ENCODE measurements around the gene NRROS. TPM values are rescaled to one million over a fixed set of nuclear protein-coding genes. Genes with fewer than 3 reads are reported as not detected.

The NRROS gene
- total and polyA plus RNA-seq, 2 of the 4 experiments (the other 2 are of a cell fraction): 0.10 TPM; not detected in 1

DNA sequence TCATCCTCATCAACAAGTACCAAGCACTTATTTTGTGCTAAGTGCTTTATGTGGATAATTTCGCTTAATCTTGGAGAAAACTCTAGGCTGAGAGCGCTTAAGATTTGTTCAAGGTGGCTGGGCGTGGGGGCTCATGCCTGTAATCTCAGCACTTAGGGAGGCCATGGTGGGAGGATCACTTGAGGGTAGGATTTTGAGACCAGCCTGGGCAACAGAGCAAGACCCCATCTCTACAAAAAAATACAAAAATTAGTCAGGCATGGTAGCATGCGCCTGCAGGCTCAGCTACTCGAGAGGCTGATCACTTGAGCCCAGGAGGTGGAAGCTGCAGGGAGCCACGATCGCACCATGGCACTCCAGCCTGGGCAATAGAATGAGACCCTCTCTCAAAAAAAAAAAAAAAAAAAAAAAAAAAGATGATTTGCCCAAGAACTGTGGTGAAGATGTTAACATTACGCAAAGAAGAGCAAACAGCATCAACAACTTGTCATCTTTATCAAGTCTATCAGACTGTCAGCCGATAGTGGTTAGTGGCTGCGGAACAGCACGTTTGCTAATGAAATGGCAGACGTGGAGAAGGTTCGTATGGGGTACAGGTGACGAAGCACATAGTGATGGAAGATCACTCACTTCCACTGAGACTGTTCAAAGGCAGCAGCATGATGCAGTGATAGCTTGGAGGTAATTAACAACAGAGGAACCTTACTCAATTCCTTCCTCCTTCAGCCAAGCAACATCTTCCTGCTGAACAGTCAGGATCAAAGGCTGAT, 27.7 kb downstream of the NRROS start (continued):
- no peak for TF ChIP-seq SMC3 (IDR thresholded peaks at IDR 0.05; ENCODE audit: low read depth, low read length)

DNA sequence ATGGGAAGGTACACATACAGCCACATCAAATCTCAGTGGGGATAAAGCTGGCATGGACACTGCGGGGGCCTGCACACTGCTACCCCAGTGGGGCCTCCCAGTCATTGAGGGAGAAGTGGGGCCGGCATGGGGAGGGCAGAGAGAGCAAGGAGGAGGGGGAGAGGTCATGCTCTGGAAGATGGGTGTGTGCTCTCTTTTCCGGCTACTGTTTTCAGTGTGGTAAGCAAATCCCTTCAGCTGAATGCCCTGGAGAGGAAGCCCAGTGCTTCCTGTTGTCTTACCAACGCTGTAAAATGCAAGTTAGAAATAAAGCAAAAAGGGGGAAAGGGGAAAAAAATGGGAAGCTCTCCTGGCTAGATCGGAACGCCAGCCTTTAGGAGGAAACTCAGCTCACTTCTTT, 30.8 kb downstream of the NRROS start:
- no peak overlapping the region for H2AK9ac ChIP-seq (replicated peaks; ENCODE audit: low read depth, low read length, poor library complexity)
- intact Hi-C loops (cut with micrococcal nuclease) (no loop called here), in situ Hi-C loops (cut with MboI; ENCODE audit: low sequenced_read_pairs) (no loop called here), dilution Hi-C loops (cut with HindIII; ENCODE audit: low sequenced_read_pairs, unreplicated experiment) (no loop called here)
- no peak overlapping the region for H4K8ac ChIP-seq (ENCODE audit: low read depth in 2 of 2, low read length in 2 of 2)
- H4K20me1 ChIP-seq (ENCODE audit: insufficient read depth, low read length): no peaks in the 10 kb centered on the region
- H3K4ac ChIP-seq (ENCODE audit: low read depth, low read length): no peak overlapping the region
- no peak overlapping the region for H3K4me3 ChIP-seq (ENCODE audit: insufficient read depth, low read depth, low read length)
- ATAC-seq (ENCODE audit: low read depth): no peak
- no peak overlapping the region for H3K56ac ChIP-seq (ENCODE audit: extremely low read depth, insufficient read depth, low read length)
- no peak overlapping the region for H3K23ac ChIP-seq (ENCODE audit: low read depth, low read length)
- no peaks in the 10 kb centered on the region for H3K36me3 ChIP-seq (ENCODE audit: control insufficient read depth, insufficient read depth, low read length)
- no peak overlapping the region for H2BK15ac ChIP-seq (ENCODE audit: low read depth, low read length)
- no peaks in the 10 kb centered on the region for H3K79me1 ChIP-seq (ENCODE audit: low read depth in 1 of 2, low read length in 2 of 2)
- H3K4me2 ChIP-seq (ENCODE audit: low read depth, low read length): no peak overlapping the region
- H3K14ac ChIP-seq (replicated peaks; ENCODE audit: low read depth, low read length): no peak overlapping the region
- H2BK120ac ChIP-seq (ENCODE audit: low read depth, low read length): no peak overlapping the region
- no peak for DNase-seq
- no peaks in the 10 kb centered on the region for H3K9me3 ChIP-seq (ENCODE audit: control insufficient read depth, insufficient read depth, low read length)
- TF ChIP-seq, protein P1, sequence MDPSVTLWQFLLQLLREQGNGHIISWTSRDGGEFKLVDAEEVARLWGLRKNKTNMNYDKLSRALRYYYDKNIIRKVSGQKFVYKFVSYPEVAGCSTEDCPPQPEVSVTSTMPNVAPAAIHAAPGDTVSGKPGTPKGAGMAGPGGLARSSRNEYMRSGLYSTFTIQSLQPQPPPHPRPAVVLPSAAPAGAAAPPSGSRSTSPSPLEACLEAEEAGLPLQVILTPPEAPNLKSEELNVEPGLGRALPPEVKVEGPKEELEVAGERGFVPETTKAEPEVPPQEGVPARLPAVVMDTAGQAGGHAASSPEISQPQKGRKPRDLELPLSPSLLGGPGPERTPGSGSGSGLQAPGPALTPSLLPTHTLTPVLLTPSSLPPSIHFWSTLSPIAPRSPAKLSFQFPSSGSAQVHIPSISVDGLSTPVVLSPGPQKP (IDR thresholded peaks at IDR 0.05; ENCODE audit: borderline replicate concordance, low read depth, low read length): no peak
- no peak for TF ChIP-seq RAD21 (IDR thresholded peaks at IDR 0.05; ENCODE audit: low read length)
- no peak for TF ChIP-seq CEBPB (IDR thresholded peaks at IDR 0.05; ENCODE audit: low read depth, low read length)
- no peak for TF ChIP-seq MAZ (IDR thresholded peaks at IDR 0.05; ENCODE audit: borderline replicate concordance, low read depth, low read length)
- no peak for TF ChIP-seq MXI1 (IDR thresholded peaks at IDR 0.05; ENCODE audit: borderline replicate concordance, low read depth, low read length)
- no peak overlapping the region for H3K9ac ChIP-seq (ENCODE audit: low read depth, low read length)
- ChIA-PET POLR2A (ENCODE audit: unreplicated experiment) (no interaction called here), CTCF (no interaction called here)
- no peak overlapping the region for H4K5ac ChIP-seq (ENCODE audit: low read depth, low read length)
- no TSS peak for BruUV-seq (replicated peaks)
- peaks cover 6% of the 10 kb centered on the region; the same call in 1 of the 2 replicates for H3K4me1 ChIP-seq (ENCODE audit: control insufficient read depth, insufficient read depth, low read length)
- 50% methylated on average over 2 of the region's 6 CpGs; no CpG with 5 or more reads in 1 of the 2 experiments for WGBS, 2 experiments (ENCODE audit: extremely low coverage in 2 of 2, insufficient read length in 1 of 2)
- H2BK20ac ChIP-seq (ENCODE audit: low read depth, low read length): no peak overlapping the region
- H3K9me1 ChIP-seq (ENCODE audit: insufficient read depth, low read length): no peaks in the 10 kb centered on the region
- H2BK5ac ChIP-seq (ENCODE audit: low read depth, low read length, poor library complexity, severe bottlenecking): no peak overlapping the region
- H4K91ac ChIP-seq (ENCODE audit: insufficient read depth, low read depth, low read length): no peak overlapping the region
- no peak overlapping the region for H2AK5ac ChIP-seq (ENCODE audit: low read depth, low read length)
- peaks cover 12% of the 10 kb centered on the region for H3K27me3 ChIP-seq (ENCODE audit: control insufficient read depth, insufficient read depth, low read length)
- no peak overlapping the region for H3K18ac ChIP-seq (ENCODE audit: low read depth, low read length)
- H2AFZ ChIP-seq (replicated peaks; ENCODE audit: low read length, poor library complexity): no peak overlapping the region
- H3K27ac ChIP-seq (ENCODE audit: insufficient read depth, low read length): no peak overlapping the region

All from IMR-90 (cell line).